Measurements from ENCODE around the gene MRPS2.

DNA sequence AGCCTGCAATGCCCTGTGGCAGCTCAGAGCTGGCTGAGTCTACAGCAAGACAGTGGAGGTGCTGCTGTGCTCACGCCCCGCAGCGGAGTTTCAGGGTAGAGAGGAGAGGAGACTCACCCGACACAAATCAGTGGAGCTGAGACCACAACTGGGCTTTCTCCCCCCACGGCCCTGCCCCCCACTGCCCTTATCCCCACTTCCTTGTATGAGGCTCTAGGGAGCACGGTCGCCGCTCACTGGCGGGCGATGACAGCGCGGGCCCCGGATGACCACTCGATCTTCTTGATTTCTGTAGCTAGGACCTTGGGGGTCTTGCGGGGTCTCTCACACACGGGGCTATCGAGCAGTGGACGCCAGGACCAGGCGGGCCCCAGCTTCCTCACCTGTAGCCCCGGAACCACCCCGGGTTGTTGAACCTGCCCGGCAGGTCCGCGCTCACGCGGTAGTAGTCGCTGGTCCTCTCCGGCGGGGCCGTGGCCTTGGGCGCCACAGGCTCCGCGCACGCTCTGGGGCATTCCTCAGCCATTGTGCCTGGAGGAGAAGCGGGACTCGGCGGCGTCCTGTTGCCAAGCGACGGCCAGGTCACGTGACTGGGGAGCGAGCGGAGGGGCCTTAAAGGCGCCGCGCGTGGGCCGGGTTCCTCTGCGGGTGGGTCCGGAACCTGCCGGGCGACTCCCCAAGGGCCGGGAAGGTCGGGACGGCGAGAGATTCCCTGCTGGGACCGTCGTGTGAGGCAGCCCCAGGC is 984 bp upstream of the MRPS2 start:
- TF ChIP-seq ESRRA (IDR thresholded peaks at IDR 0.05; ENCODE audit: borderline replicate concordance, low read length): 0 out of 2 replicates have a peak, but pooled peaks have one; percentile 10
- no peak for TF ChIP-seq NPAS2 (CRISPR knock-in tag; IDR thresholded peaks at IDR 0.05; ENCODE audit: borderline replicate concordance)
- TF ChIP-seq CTCF (IDR thresholded peaks at IDR 0.05): no peak
- TF ChIP-seq, protein P1, sequence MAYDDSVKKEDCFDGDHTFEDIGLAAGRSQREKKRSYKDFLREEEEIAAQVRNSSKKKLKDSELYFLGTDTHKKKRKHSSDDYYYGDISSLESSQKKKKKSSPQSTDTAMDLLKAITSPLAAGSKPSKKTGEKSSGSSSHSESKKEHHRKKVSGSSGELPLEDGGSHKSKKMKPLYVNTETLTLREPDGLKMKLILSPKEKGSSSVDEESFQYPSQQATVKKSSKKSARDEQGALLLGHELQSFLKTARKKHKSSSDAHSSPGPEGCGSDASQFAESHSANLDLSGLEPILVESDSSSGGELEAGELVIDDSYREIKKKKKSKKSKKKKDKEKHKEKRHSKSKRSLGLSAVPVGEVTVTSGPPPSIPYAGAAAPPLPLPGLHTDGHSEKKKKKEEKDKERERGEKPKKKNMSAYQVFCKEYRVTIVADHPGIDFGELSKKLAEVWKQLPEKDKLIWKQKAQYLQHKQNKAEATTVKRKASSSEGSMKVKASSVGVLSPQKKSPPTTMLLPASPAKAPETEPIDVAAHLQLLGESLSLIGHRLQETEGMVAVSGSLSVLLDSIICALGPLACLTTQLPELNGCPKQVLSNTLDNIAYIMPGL (CRISPR knock-in tag; IDR thresholded peaks at IDR 0.05; ENCODE audit: borderline replicate concordance): no peak
- TF ChIP-seq EP300 (IDR thresholded peaks at IDR 0.05): no peak
- no peak for TF ChIP-seq CHD4 (IDR thresholded peaks at IDR 0.05; ENCODE audit: borderline replicate concordance)
- TF ChIP-seq MYC (IDR thresholded peaks at IDR 0.05; ENCODE audit: borderline replicate concordance, low read length): no peak
- no peak for TF ChIP-seq MAZ (IDR thresholded peaks at IDR 0.05; ENCODE audit: borderline replicate concordance, low read depth, low read length)
- no peak for TF ChIP-seq ZFP36 (IDR thresholded peaks at IDR 0.05; ENCODE audit: borderline replicate concordance, partially characterized antibody)
- no peak for TF ChIP-seq POLR2A (IDR thresholded peaks at IDR 0.05; ENCODE audit: low read length)
- no peak for TF ChIP-seq CEBPB (IDR thresholded peaks at IDR 0.05)
- no peak for TF ChIP-seq KDM5A (IDR thresholded peaks at IDR 0.05)
- no peak for TF ChIP-seq REST (IDR thresholded peaks at IDR 0.05)
- TF ChIP-seq JUN (IDR thresholded peaks at IDR 0.05): no peak

All from A549 (cell line).